ENCODE measurements around the gene EDA.
"Not testable (repeated sequence)": the region's sequence is repeated elsewhere in the genome, so short reads cannot be mapped to it uniquely, and the experiment has no call there.

Gene EDA

DNA sequence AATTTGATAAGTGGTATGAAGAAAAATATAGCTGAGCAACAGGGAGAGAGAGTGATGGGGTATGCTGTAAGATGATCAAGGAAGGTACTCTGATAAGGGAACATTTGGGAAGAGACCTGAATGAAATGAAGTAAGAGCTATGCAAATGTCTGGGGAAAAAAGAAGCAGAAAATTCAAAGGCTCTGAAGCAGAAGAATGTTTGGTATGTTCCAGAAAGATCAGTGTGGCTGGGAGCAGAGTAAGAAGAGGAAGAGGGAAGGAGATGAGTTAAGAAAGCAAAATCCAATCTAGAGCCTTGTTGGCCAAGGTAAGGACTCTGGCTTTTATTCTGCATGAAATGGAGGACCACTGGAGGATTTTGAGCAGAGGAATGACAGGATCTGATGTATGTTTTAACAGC lies 343.8 kb downstream of the EDA start:
- DNase-seq (ENCODE audit: low spot score) = no peak

DNA sequence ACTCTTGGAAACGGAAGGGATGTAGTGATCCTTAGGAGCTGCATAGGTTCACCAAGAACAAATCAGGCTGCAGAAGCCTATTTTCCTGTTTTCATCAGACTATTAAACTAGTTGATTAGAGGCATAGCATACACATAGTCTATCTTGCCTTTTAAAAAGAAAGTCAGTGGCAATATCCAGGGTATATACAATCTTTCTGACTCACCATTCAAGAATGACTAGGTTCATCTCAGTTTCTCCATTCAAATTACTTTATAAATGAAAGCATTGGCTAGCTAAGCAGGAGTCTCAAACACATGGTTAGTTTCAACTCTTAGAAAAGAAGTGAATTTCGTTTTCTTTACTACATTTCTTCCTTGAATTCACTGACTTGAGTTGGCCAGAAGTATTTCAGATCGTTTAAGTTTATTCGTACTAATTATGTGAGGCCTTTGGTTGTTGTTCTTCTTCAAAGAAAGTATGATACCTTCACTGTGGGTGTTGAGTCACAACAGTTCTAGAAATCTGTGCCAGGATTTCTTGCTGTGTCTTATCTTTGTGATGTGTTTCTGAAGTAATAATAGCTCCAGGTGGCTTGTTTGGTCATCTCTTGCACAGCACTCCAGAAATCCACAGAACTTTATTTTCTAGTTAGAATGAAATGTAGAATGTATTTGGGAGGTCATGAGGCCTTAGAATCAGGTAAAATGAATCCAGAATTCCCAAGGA lies 345.6 kb downstream of the EDA start:
- DNase-seq (ENCODE audit: low spot score) = no peak

- no peak for DNase-seq (ENCODE audit: low spot score)
Measured at GRCh38 chrX:69968950-69969349, 353.0 kb downstream of the EDA start.

DNA sequence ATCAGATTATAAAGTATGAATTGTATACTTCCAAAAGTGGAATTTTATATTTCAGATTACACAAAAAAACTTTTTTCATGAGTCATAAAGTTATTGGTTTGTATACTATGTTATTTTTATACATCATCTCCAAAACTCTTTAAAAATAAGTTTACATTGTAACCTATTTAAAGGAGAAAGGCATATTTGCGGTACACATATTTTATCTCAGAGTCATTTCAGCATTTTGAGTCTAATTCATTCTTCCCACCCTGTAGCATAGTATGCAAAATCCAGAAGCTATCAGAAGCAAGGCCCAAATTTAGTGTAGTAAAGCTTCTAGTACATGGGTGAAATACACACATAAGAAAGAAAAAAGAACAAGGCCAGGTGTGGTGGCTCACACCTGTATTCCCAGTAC lies 353.5 kb downstream of the EDA start:
- no peak for DNase-seq (ENCODE audit: low spot score)

DNA sequence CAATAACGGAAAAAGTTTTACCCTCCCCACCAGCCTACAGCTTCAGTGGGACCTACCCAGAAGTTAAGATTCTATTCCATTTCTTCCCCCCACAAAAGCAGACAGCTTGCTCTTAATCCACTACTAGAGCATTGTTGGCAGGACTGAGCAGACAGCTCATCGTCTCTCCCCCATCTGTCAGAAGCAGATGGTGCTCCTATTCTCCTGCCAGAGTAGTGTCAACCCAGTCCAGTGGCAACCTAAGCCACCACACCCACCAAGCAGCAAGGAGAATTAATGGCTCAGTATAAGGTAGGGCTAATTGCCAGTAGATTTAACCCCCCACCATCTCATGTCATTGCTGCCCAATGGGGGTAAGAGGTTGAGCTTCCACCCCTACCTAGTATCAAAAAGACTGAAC lies 371.8 kb downstream of the EDA start:
- DNase-seq (ENCODE audit: low spot score) = no peak

DNA sequence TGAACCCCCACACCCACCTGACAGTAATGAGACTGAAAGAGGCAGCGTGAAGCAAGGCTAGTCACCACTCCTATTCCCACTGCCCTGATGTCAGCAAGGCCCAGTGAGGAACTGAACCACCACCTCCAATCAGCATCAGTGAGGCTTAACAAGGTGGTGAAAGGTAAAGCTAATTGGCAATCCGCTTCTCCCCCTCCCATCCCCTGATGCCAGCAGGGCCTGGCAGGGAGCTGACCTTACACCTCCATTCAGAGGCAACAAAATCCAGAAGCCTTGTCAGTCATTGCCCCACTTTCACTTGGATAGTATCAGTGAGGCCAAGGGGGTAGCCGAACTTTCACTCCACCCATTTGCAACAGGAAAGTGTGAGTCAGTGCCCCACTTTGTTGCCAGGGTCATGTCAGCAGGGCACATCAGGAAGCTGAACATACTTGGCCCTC lies 373.1 kb downstream of the EDA start:
- no peak for DNase-seq (ENCODE audit: low spot score)

- DNase-seq (ENCODE audit: low spot score) = no peak
Measured at GRCh38 chrX:69991685-69992084, 375.8 kb downstream of the EDA start.

GRCh38 chrX:69993494-69993893 lies 377.6 kb downstream of the EDA start:
- no peak for DNase-seq (ENCODE audit: low spot score)

DNA sequence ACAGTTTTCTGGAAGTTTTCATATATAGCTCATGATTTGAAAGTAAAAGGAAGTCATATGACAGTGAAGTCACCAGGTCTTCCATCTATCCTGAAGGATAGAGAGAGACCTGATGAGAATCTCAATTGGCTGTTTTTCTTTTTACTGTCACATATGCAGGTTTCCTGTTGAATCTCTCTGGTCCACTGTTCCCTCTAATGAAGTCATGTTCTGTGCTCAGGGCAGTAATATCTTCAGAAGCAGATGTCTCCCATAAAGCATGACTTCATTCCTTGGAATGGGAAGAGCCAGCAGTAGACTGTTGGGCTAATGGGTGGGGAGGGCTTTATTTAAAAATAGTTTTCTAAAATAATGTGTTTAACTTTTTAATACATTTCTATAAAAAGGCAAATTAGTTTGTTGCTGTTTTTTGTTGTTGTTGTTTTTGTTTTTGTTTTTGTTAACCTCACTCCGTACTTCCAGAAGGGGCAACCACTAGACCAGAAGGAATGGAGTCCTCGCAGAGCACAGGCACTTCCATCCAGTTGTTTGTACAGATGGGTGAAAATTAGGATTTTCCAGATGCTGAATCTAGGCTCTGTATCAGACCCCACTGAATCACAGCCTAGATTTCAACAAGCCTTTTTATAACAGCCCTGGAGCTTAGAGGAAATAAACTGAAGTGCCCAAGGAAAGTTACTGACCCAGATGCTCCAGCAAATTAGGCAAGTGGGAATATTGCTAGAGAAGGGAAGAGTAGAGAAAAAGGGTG lies 379.6 kb downstream of the EDA start:
- DNase-seq (ENCODE audit: low spot score) = no peak

- DNase-seq (ENCODE audit: low spot score) = no peak
Measured at GRCh38 chrX:69996113-69996468, 380.2 kb downstream of the EDA start.

- not testable (repeated sequence) for DNase-seq (ENCODE audit: low spot score)
Measured at GRCh38 chrX:69998299-69998698, 382.4 kb downstream of the EDA start.

- no peak for DNase-seq (ENCODE audit: low spot score)
Measured at GRCh38 chrX:70001269-70001668, 385.4 kb downstream of the EDA start.

DNA sequence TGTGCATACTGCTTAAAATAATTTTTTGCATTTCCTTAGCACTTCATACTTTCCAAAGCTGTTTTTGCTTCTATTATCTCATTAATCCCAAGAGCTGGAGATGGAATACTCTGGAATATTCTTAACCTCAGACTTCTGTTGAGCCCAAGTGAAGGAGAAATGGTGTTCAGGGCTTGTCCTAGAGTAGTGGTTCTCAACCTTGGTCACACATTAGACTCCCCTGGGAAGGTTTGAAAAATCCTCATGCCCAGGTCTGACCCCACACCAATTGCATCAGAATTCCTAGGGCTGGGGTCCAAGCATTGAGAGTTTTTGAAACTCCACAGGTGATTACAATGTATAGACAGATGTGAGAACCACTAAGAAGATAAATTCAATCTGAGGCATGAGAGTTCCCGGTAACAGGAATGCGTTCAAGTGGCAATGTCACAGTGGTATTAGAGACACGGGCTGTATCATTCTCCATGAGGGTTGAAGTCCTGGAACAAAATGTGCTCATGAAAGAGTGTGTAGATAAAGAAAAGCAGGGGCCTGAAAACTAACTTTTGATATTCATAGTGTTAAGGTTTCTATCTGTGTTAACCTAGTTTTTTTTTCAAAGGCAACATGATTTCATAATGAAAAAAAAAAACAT lies 385.9 kb downstream of the EDA start:
- no peak for DNase-seq (ENCODE audit: low spot score)

- DNase-seq (ENCODE audit: low spot score) = no peak
Measured at GRCh38 chrX:70007946-70008345, 392.0 kb downstream of the EDA start.

DNA sequence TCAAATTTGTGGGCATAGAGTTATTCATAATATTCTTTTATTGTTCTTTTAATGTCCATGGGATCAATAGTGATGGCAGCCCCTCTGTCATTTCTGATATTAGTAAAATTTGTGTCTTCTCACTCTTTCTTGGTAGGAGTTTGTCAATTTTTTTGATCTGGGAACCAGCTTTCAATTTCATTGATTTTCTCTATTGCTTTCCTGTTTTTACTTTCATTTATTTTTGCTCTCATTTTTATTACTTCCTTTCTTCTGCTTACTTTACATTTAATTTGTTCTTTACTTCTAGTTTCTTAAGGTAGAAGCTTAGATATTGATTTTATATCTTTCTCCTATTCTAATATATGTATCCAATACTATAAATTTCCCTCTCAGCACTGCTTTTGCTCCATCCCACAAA lies 393.1 kb downstream of the EDA start:
- DNase-seq (ENCODE audit: low spot score) = no peak

DNA sequence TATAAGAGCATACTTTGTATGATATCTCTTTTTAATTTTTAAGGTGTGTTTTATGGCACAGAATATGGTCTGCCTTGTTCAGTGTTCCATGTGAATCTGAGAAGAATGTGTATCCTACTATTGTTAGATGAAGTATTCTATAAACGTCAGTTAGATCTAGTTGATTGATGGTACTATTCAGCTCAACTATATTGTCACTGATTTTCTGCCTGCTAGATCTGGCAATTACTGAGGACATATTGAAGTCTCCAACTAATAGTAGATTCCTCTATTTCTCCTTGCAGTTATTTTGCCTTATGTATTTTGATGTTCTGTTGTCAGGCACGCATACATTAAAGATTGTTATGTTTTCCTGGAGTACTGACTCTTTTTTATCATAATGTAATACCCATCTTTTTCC lies 394.1 kb downstream of the EDA start:
- DNase-seq (ENCODE audit: low spot score) = no peak

DNA sequence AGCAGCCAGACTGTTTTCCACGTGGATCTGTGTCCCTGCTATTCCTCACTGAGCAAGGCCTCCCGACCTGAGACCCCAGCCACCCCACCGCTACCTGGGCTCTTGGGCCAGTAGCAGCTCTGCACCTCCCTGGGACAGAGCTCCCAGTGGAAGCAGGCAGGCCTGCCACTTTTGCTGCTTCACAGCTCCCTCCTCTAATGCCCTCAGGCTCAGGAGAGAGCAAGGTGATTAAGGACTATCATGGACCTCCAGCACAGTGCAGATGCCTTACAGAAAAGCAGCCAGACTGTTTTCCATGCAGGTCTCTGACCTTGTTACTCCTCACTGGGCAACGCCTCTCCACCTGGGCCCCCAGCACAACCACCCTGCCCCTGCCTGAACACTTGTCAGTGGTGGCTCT lies 396.8 kb downstream of the EDA start:
- no peak for DNase-seq (ENCODE audit: low spot score)

DNA sequence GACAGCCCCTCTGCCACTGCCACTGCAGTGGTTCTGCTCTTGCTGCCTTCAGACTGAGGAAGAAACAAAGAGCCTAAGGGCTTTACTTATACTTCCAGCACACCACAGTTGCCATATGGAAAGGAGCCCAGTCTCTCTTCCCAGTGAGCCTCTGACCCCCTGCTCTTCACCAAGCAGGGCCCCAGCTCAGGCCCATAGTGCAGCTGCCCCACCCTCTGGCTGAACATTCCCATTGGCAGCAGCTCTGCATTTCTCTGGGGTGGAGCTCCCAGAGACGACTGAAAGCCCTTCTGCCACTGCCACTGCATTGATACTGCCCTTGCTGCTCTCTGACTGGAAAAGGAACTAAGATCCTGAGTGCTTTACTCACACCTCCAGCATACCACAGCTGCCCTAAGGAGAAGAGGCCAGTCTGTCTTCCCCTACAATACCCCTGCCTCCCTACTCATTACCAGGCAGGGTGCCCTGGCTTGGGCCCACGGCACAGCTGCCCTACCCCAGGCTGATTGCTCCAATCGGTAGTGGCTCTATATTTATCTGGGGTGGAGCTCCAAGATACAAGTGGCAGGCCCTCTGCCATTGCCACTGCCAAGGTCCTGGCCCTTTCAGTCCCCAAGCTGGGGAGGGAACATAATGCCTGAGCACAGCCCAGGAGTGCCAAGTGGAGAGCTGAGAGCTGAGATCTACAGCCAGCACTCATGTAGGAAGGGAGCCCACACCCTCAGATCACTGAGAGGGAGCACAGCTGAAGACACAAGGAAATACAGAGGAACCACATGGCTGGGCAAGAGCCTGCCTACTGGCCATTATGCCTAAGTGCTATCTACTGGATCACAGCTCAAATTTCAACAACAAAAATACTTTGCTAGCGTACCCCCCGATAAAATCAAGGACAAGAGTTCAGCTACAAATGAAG lies 397.8 kb downstream of the EDA start:
- no peak for DNase-seq (ENCODE audit: low spot score)

DNA sequence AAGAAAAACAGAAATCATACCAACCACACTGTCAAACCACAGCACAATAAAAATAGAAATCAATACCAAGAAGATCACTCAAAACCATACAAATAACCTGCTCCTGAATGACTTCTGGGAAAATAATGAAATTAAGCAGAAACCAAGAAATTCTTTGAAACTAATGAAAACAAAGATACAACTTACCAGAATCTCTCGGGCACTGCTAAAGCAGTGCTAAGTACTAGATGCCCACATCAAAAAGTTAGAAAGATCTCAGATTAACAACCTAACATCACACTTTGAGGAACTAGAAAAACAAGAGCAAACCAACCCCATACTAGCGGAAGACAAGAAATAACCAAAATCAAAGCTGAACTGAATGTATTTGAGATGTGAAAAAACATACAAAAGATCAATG lies 400.6 kb downstream of the EDA start:
- DNase-seq (ENCODE audit: low spot score) = no peak

DNA sequence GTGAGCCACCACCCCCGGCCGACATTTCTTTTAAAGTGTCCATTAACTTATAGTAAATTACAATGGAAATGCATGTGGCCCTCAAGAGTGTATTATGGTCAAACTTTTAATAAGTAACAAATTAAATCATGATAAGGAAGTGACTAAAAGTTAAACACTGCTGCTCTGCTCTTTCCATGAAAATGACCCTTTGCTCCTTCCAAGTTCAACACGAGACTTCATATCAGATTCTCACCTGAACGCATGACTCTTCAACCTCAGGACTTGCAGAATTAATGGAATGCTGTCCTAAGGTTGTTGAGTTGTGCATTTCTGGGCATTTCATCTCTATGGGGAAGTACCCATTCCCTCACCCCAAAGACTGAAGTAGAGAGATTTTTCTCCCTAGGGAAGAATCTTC lies 406.7 kb downstream of the EDA start:
- DNase-seq (ENCODE audit: low spot score) = no peak

GRCh38 chrX:70025464-70025863 lies 409.6 kb downstream of the EDA start:
- no peak for DNase-seq (ENCODE audit: low spot score)

DNA sequence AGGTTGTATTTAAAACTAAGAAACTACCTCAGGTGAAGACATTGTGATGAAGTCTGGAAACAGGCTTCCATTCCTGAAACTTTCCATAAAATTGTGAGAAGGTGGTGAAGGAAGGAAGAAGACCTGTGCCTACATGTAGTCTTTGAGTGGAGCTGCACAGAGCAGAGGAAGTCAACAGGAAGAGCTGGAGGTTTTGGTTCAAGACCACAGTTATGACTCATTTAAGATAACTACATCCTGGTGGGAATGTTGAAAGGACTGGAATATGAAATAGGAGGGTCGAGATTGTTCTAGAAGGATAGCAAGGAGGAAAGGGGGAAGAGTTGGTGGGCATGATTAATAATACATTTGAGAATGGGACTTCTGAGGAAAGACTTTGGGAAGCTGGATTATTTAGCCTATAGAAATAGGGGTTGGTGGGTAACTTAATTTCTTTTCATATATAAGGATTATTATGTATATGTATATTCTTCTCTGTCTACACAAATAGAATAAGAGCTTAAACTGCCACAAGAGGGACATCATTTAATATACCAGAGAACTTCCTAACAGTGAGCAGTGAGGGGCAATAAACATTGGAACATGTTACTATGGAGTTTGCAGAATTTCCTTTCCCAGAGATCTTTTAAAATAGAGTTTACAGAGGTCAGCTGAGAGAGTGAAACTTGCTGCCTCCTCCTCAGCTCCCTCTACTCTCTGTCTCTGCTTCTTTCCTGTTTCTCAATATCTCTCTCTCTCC lies 410.4 kb downstream of the EDA start:
- DNase-seq (ENCODE audit: low spot score) = no peak

All from HuH-7.5 (cell line).